ENCODE data around the gene DAGLA.

DAGLA gene

GRCh38 chr11:61712846-61713245 lies 32.7 kb downstream of the DAGLA start:
- DNase-seq, result no peak

GRCh38 chr11:61713464-61713863 lies 33.3 kb downstream of the DAGLA start:
- no peak for DNase-seq

GRCh38 chr11:61713906-61714305 lies 33.7 kb downstream of the DAGLA start:
- DNase-seq, result no peak

GRCh38 chr11:61714316-61714715 lies 34.1 kb downstream of the DAGLA start:
- no peak for DNase-seq

GRCh38 chr11:61714916-61715315 lies 34.7 kb downstream of the DAGLA start:
- no peak for DNase-seq

GRCh38 chr11:61715867-61716266 lies 35.7 kb downstream of the DAGLA start:
- no peak for DNase-seq

- no peak for DNase-seq
Observed at GRCh38 chr11:61716478-61717285, 36.5 kb downstream of the DAGLA start.

GRCh38 chr11:61717286-61718033 lies 37.3 kb downstream of the DAGLA start:
- no peak for DNase-seq

GRCh38 chr11:61718046-61718531 lies 37.9 kb downstream of the DAGLA start:
- no peak for DNase-seq

GRCh38 chr11:61718621-61719302 lies 38.6 kb downstream of the DAGLA start:
- DNase-seq, result no peak

GRCh38 chr11:61719978-61720377 lies 39.8 kb downstream of the DAGLA start:
- DNase-seq, result no peak

- no peak for DNase-seq
Observed at GRCh38 chr11:61720597-61720996, 40.4 kb downstream of the DAGLA start.

GRCh38 chr11:61724437-61724836 lies 44.2 kb downstream of the DAGLA start:
- DNase-seq, result no peak

GRCh38 chr11:61725781-61726231 lies 45.6 kb downstream of the DAGLA start:
- DNase-seq, result no peak

GRCh38 chr11:61726775-61727174 lies 46.6 kb downstream of the DAGLA start:
- DNase-seq, result no peak

GRCh38 chr11:61727401-61727811 lies 47.2 kb downstream of the DAGLA start:
- DNase-seq, result no peak

- no peak for DNase-seq
Observed at GRCh38 chr11:61728066-61728939, 48.1 kb downstream of the DAGLA start.

GRCh38 chr11:61728940-61729219 lies 48.7 kb downstream of the DAGLA start:
- DNase-seq, result no peak

GRCh38 chr11:61730240-61730994 lies 50.2 kb downstream of the DAGLA start:
- peak; percentile 67 for DNase-seq

GRCh38 chr11:61731211-61731951 lies 51.2 kb downstream of the DAGLA start:
- no peak for DNase-seq

Measured in NCI-H2029 treated with DMSO at 0.1 percent for 48 hours (cell line).